Neural crest cell (in vitro differentiated cells): ENCODE data around the gene NCAPH2. TPM values are rescaled to one million over a fixed set of nuclear protein-coding genes. Genes with fewer than 3 reads are reported as not detected.

Experiments
- DNase-seq: peaks from one replicate; pipeline ENCODE4 v3.0.0; 2021; ENCODE audit warnings: low read depth, mixed read lengths, low spot score
- H3K27ac Mint-ChIP-seq: one replicate; pipeline ENCODE4 v1.8.0; 2021; ENCODE audit warnings: mild to moderate bottlenecking, mixed read lengths; ENCODE audit not compliant: unreplicated experiment
- H3K27me3 Mint-ChIP-seq: 2 replicates; pipeline ENCODE4 v1.8.0; 2021; ENCODE audit warnings: low read depth, mild to moderate bottlenecking, mixed read lengths
- H3K36me3 Mint-ChIP-seq: 2 replicates; pipeline ENCODE4 v1.8.0; 2021; ENCODE audit warnings: low read depth, mild to moderate bottlenecking, mixed read lengths
- H3K4me1 Mint-ChIP-seq: 2 replicates; pipeline ENCODE4 v1.8.0; 2021; ENCODE audit warnings: mixed read lengths
- H3K4me3 Mint-ChIP-seq: one replicate; pipeline ENCODE4 v1.8.0; 2021; ENCODE audit warnings: mild to moderate bottlenecking, mixed read lengths
- H3K9me3 Mint-ChIP-seq: 2 replicates; pipeline ENCODE4 v1.8.0; 2021; ENCODE audit warnings: mixed read lengths
- CTCF ChIP-seq: fragments of 200-600 bp; sonication (generic); conservative IDR thresholded peaks from 2 replicates; pipeline ENCODE4 v1.5.0; 2021; ENCODE audit warnings: antibody characterized with exemption, mild to moderate bottlenecking
- total RNA-seq: library from RNA; stranded (reverse); gene quantifications from 2 replicates; pipeline ENCODE4 v1.2.1, GENCODE V29; 2021

The NCAPH2 gene
- total RNA-seq, 1 donor from 2014 or later = 114 TPM

GRCh38 chr22:50524676-50525103 lies 16.7 kb downstream of the NCAPH2 start:
- TF ChIP-seq CTCF = no peak
- DNase-seq = no peak
- peaks cover 6% of the 10 kb centered on the region for H3K36me3 Mint-ChIP-seq
- no peaks in the 10 kb centered on the region for H3K9me3 Mint-ChIP-seq
- peaks cover 36% of the 10 kb centered on the region for H3K27me3 Mint-ChIP-seq
- H3K4me1 Mint-ChIP-seq = peaks cover 17% of the 10 kb centered on the region
- no peak overlapping the region for H3K27ac Mint-ChIP-seq
- peak overlapping the region; percentile 95 for H3K4me3 Mint-ChIP-seq

- no peak within 1 kb of the TSS for H3K27ac Mint-ChIP-seq
- no peaks in the 10 kb centered on the region for H3K9me3 Mint-ChIP-seq
- H3K4me3 Mint-ChIP-seq = peak within 1 kb of the TSS; percentile 95
- no peak for TF ChIP-seq CTCF
- peaks cover 39% of the 10 kb centered on the region for H3K27me3 Mint-ChIP-seq
- peaks cover 17% of the 10 kb centered on the region for H3K4me1 Mint-ChIP-seq
- H3K36me3 Mint-ChIP-seq = peaks cover 6% of the 10 kb centered on the region
- DNase-seq = peak; percentile 97
Measured at GRCh38 chr22:50525104-50525857, 17.3 kb downstream of the NCAPH2 start, which contains the start of gene SCO2. Gene SCO2, minus strand, starts transcription at chr22:50525598. Its CDS starts 1,187 bp downstream, at chr22:50524411.

- Mint-ChIP-seq H3K4me1 (peaks cover 17% of the 10 kb centered on the region), H3K9me3 (no peaks in the 10 kb centered on the region), H3K4me3 (peak overlapping the region; percentile 85), H3K36me3 (peaks cover 6% of the 10 kb centered on the region), H3K27me3 (peaks cover 44% of the 10 kb centered on the region), H3K27ac (no peak overlapping the region)
- peak; percentile 65 for TF ChIP-seq CTCF
- no peak for DNase-seq
Measured at GRCh38 chr22:50525858-50526107, 17.8 kb downstream of the NCAPH2 start.

- DNase-seq = peak; percentile 67
- H3K36me3 Mint-ChIP-seq = peaks cover 6% of the 10 kb centered on the region
- peaks cover 17% of the 10 kb centered on the region for H3K4me1 Mint-ChIP-seq
- peaks cover 49% of the 10 kb centered on the region for H3K27me3 Mint-ChIP-seq
- H3K4me3 Mint-ChIP-seq = peak overlapping the region; percentile 85
- H3K27ac Mint-ChIP-seq = no peak overlapping the region
- peak; percentile 69 for TF ChIP-seq CTCF
- no peaks in the 10 kb centered on the region for H3K9me3 Mint-ChIP-seq
Measured at GRCh38 chr22:50526108-50526833, 18.2 kb downstream of the NCAPH2 start.

GRCh38 chr22:50526834-50527801 lies 19.1 kb downstream of the NCAPH2 start:
- Mint-ChIP-seq H3K27ac (no peak overlapping the region), H3K27me3 (peaks cover 55% of the 10 kb centered on the region), H3K4me1 (peaks cover 17% of the 10 kb centered on the region), H3K9me3 (no peaks in the 10 kb centered on the region), H3K36me3 (peaks cover 6% of the 10 kb centered on the region), H3K4me3 (peak overlapping the region; percentile 85)
- no peak for TF ChIP-seq CTCF
- DNase-seq = no peak
